PC-3 (cell line): ENCODE measurements around the gene MEGF9. TPM values are rescaled to one million over a fixed set of nuclear protein-coding genes. Genes with fewer than 3 reads are reported as not detected.
"Not testable (repeated sequence)": the region's sequence is repeated elsewhere in the genome, so short reads cannot be mapped to it uniquely, and the experiment has no call there.

Source experiments
- ATAC-seq: fragments of 200-7000 bp; cut with Tn5 transposase; 2 replicates; pipeline ENCODE4 v1.9.1; 2020; ENCODE audit warnings: mild to moderate bottlenecking, moderate library complexity
- BruUV-seq: library from RNA; stranded (reverse); fragments of 400-500 nt; replicated peaks from 2 replicates; lab custom pipeline; 2021; lab: Mats Ljungman, UMichigan
- CTCF ChIA-PET: fragments of 300-600 bp; sonication (Branson Sonifier 250); formaldehyde crosslinking; loops from one replicate; lab custom pipeline; 2022; ENCODE audit warnings: antibody characterized with exemption; lab: Charles Lee
- POLR2A ChIA-PET: fragments of 300-600 bp; sonication (Branson Sonifier 250); formaldehyde crosslinking; loops from one replicate; lab custom pipeline; 2022; ENCODE audit warnings: antibody characterized with exemption; ENCODE audit not compliant: unreplicated experiment; lab: Charles Lee
- DNase-seq: peaks from one replicate; pipeline ENCODE4 v3.0.0-alpha.2; 2015
- H2AFZ ChIP-seq: fragments of 300-600 bp; sonication (generic); 2 replicates; pipeline ENCODE4 v1.6.0; 2016; ENCODE audit warnings: antibody characterized with exemption, low read length
- H3F3A ChIP-seq: fragments of 300-600 bp; sonication (generic); one replicate; pipeline ENCODE4 v1.6.0; 2017; ENCODE audit warnings: antibody characterized with exemption, low read length, control low read depth, mild to moderate bottlenecking; ENCODE audit not compliant: unreplicated experiment
- H3K27ac ChIP-seq: fragments of 300-600 bp; sonication (generic); 2 replicates; pipeline ENCODE4 v1.5.1; 2016; ENCODE audit warnings: mild to moderate bottlenecking, low read length
- H3K27me3 ChIP-seq: fragments of 300-600 bp; sonication (generic); 2 replicates; pipeline ENCODE4 v1.6.1; 2016; ENCODE audit warnings: low read length, mixed read lengths
- H3K36me3 ChIP-seq: fragments of 300-600 bp; sonication (generic); 2 replicates; pipeline ENCODE4 v1.6.1; 2016; ENCODE audit warnings: low read depth, mixed run types, low read length, mixed read lengths
- H3K4me1 ChIP-seq: fragments of 300-600 bp; sonication (generic); 2 replicates; pipeline ENCODE4 v1.5.1; 2016; ENCODE audit warnings: low read length; ENCODE audit not compliant: insufficient read depth
- H3K4me2 ChIP-seq: fragments of 300-600 bp; sonication (generic); 2 replicates; pipeline ENCODE4 v1.6.0; 2016; ENCODE audit warnings: low read length
- H3K4me3 ChIP-seq: fragments of 300-600 bp; sonication (generic); 2 replicates; pipeline ENCODE4 v1.5.1; 2016; ENCODE audit warnings: mild to moderate bottlenecking, low read length, mixed read lengths
- H3K79me2 ChIP-seq: fragments of 300-600 bp; sonication (generic); 2 replicates; pipeline ENCODE4 v1.6.1; 2017; ENCODE audit warnings: low read length, mixed read lengths
- H3K9ac ChIP-seq: fragments of 300-600 bp; sonication (generic); 2 replicates; pipeline ENCODE4 v1.6.0; 2016; ENCODE audit warnings: mild to moderate bottlenecking, low read length
- H3K9me2 ChIP-seq: fragments of 300-600 bp; sonication (generic); replicated peaks from 2 replicates; pipeline ENCODE4 v1.6.1; 2016; ENCODE audit warnings: mixed run types, low read length, mixed read lengths
- H3K9me3 ChIP-seq: fragments of 300-600 bp; sonication (generic); 2 replicates; pipeline ENCODE4 v1.6.1; 2016; ENCODE audit warnings: low read length, mixed read lengths
- H4K20me1 ChIP-seq: fragments of 300-600 bp; sonication (generic); 2 replicates; pipeline ENCODE4 v1.6.1; 2016; ENCODE audit warnings: low read length, mixed read lengths
- CTCF ChIP-seq: fragments of 300-600 bp; sonication (generic); conservative IDR thresholded peaks from 2 replicates; pipeline ENCODE4 v1.5.1; 2017; ENCODE audit warnings: antibody characterized with exemption, low read depth, mild to moderate bottlenecking, low read length
- EZH2 ChIP-seq: fragments of 300-600 bp; sonication (generic); IDR thresholded peaks from one replicate; pipeline ENCODE4 v1.6.1; 2017; ENCODE audit warnings: antibody characterized with exemption, mild to moderate bottlenecking, low read length; ENCODE audit not compliant: unreplicated experiment
- EZH2phosphoT487 ChIP-seq: fragments of 300-600 bp; sonication (generic); IDR thresholded peaks from 2 replicates; pipeline ENCODE4 v1.6.1; 2018; ENCODE audit warnings: mild to moderate bottlenecking, antibody characterized with exemption, low read length, borderline replicate concordance
- intact Hi-C: fragments of 100-400 bp; cut with micrococcal nuclease; formaldehyde crosslinking; loops from 2 replicates; pipeline ENCODE4 v1.9.0; 2023
- total RNA-seq: library from RNA; depleted of rRNA; stranded (reverse); fragments of >200 nt; gene quantifications from 2 replicates; pipeline ENCODE4 v1.2.3, GENCODE V29; 2014

MEGF9 gene
- total RNA-seq, 1 experiment from 2014 or later = 2.6 TPM

GRCh38 chr9:120755810-120756434, 41.7 kb upstream of the MEGF9 start:
- no peak for TF ChIP-seq EZH2phosphoT487
- TF ChIP-seq EZH2 = no peak
- peak; percentile 84 for TF ChIP-seq CTCF
- CTCF ChIA-PET = interaction anchor here (0.5 kb wide), 1 partner anchor 444 kb away, joined by 3 read pairs; no protein-coding TSS in a partner anchor

GRCh38 chr9:120755044-120755443, 40.8 kb upstream of the MEGF9 start:
- Histone ChIP-seq H3K27ac (no peak overlapping the region), H3F3A (no peaks in the 10 kb centered on the region), H4K20me1 (no peaks in the 10 kb centered on the region), H3K4me2 (no peak overlapping the region), H3K4me3 (no peak overlapping the region), H3K9me3 (no peaks in the 10 kb centered on the region), H2AFZ (no peak overlapping the region), H3K4me1 (no peaks in the 10 kb centered on the region), H3K9me2 (no peaks in the 10 kb centered on the region), H3K36me3 (no peaks in the 10 kb centered on the region), H3K9ac (no peak overlapping the region), H3K79me2 (no peaks in the 10 kb centered on the region), H3K27me3 (no peaks in the 10 kb centered on the region)
- no TSS peak for BruUV-seq
- no peak for DNase-seq
- CTCF ChIA-PET = no interaction called here
- ATAC-seq = no peak
- POLR2A ChIA-PET = no interaction called here
- TF ChIP-seq EZH2phosphoT487 (no peak), EZH2 (no peak), CTCF (no peak)
- intact Hi-C loops = loop anchor here (5.0 kb wide), 1 partner anchor 133 kb away; no protein-coding TSS in a partner anchor

More at GRCh38 chr9:120755810-120756434, 41.7 kb upstream of the MEGF9 start:
- no peaks in the 10 kb centered on the region for H3K79me2 ChIP-seq
- no peaks in the 10 kb centered on the region for H3K9me3 ChIP-seq
- H3K4me2 ChIP-seq = no peak overlapping the region
- H3K27me3 ChIP-seq = no peaks in the 10 kb centered on the region
- H2AFZ ChIP-seq = no peak overlapping the region
- H3K36me3 ChIP-seq = no peaks in the 10 kb centered on the region
- H3K4me1 ChIP-seq = no peaks in the 10 kb centered on the region
- H3K27ac ChIP-seq = no peak overlapping the region
- no peaks in the 10 kb centered on the region for H4K20me1 ChIP-seq
- no peaks in the 10 kb centered on the region for H3F3A ChIP-seq
- no TSS peak for BruUV-seq
- DNase-seq (peak; percentile 73), ATAC-seq (peak; percentile 50; the same call in 1 of the 2 replicates)
- intact Hi-C loops = loop anchor here (2.0 to 5.0 kb wide), 3 partner anchors 134 to 319 kb away; partner anchors contain the start of gene CNTRL
- H3K9me2 ChIP-seq = no peaks in the 10 kb centered on the region
- H3K9ac ChIP-seq = no peak overlapping the region
- H3K4me3 ChIP-seq = no peak overlapping the region
- POLR2A ChIA-PET = no interaction called here

GRCh38 chr9:120750421-120750820, 36.2 kb upstream of the MEGF9 start:
- Histone ChIP-seq H3K27me3 (no peaks in the 10 kb centered on the region), H3K9me2 (no peaks in the 10 kb centered on the region), H3K4me3 (no peak overlapping the region), H3K9me3 (no peaks in the 10 kb centered on the region), H3K36me3 (no peaks in the 10 kb centered on the region), H2AFZ (no peak overlapping the region), H3K79me2 (no peaks in the 10 kb centered on the region), H3K27ac (no peak overlapping the region), H4K20me1 (no peaks in the 10 kb centered on the region), H3K4me2 (no peak overlapping the region), H3K9ac (no peak overlapping the region), H3K4me1 (no peaks in the 10 kb centered on the region), H3F3A (no peaks in the 10 kb centered on the region)
- BruUV-seq = no TSS peak
- CTCF ChIA-PET = no interaction called here
- POLR2A ChIA-PET = no interaction called here
- DNase-seq (no peak), ATAC-seq (no peak)
- intact Hi-C loops = no loop called here
- TF ChIP-seq EZH2phosphoT487 = no peak
- TF ChIP-seq CTCF = no peak
- no peak for TF ChIP-seq EZH2

GRCh38 chr9:120746366-120746765, 32.1 kb upstream of the MEGF9 start:
- H2AFZ ChIP-seq, H3F3A ChIP-seq, H4K20me1 ChIP-seq, intact Hi-C loops, H3K36me3 ChIP-seq, H3K9me3 ChIP-seq, POLR2A ChIA-PET, BruUV-seq, H3K79me2 ChIP-seq, H3K27me3 ChIP-seq, DNase-seq, CTCF ChIA-PET, H3K9me2 ChIP-seq, H3K9ac ChIP-seq, H3K4me3 ChIP-seq, H3K27ac ChIP-seq, H3K4me2 ChIP-seq, ATAC-seq, H3K4me1 ChIP-seq: not testable (repeated sequence)
